Measurements from ENCODE around the gene SLC16A7.
"Not testable (repeated sequence)": the region's sequence is repeated elsewhere in the genome, so short reads cannot be mapped to it uniquely, and the experiment has no call there.

The SLC16A7 gene

DNA sequence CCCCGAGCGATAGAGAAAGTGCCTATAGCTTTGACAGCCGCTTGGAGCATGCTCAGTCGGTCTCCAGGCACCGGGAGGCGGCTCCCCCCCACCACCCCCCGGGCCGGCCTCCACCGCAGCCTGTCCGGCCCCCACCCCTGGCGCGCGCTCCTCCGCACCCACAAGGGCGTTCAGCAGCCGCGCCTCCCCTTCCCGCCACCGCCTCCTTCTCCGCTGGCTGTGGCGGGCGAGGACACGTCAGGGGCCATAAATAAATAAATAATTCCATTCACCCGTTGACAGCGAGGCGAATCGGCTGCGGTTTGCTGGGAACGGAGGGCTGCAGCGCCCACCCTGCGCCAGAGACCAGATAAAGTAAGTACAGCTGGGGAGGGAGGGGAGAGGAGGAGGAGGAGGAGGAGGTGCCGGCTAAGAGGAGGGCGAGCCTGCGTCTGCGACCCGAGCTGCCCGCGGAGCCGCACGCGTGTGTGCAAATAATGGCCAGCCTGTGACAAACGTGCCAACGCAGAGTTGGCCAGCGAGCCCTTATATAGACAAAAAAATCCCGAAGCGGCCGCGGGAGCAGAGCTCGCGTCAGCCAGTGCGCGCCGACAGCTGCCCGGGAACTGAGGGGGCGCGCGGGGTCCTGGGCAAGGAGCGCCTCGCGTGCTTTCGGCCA is at the start of gene SLC16A7:
TSS of gene SLC16A7 (plus strand) at position 147 of the 658 bp plus-strand sequence. CDS start 108,773 bp downstream, outside the sequence.
- DNase-seq = peak; percentile 95

DNA sequence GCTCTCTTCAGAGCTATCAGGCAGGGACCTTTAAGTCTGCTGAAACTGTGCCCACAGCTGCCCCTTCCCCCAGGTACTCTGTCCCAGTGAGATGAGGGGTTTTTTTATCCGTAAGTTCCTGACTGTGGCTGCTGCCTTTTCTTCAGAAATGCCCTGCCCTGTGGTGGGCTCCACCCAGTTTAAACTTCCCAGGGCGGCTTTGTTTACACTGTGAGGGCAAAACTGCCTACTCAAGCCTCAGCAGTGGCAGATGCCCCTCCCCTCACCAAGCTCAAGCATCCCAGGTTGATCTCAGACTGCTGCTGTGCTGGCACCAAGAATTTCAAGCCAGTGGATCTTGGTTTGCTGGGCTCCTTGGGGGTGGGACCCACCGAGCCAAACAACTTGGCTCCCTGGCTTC is 46.9 kb upstream of the SLC16A7 start:
- DNase-seq = no peak

DNA sequence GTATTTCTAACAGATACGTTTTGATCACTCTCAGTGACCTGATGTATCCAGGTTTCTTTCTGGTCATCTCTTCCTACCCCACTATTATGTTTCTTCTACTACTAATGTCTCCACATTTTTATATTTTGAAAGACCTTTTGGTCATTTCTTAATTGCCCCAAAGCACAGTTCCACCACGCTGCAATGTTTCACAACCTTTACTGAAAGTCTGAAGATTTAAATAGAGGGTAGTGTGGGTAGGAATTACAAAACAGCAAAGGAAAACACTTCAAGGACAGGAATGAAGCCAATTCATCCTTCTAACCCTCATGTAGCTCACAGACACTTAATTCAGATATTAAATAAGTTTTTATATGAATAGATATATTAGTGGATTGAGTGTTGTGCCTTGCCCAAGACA is 36.1 kb upstream of the SLC16A7 start:
- no peak for DNase-seq

DNA sequence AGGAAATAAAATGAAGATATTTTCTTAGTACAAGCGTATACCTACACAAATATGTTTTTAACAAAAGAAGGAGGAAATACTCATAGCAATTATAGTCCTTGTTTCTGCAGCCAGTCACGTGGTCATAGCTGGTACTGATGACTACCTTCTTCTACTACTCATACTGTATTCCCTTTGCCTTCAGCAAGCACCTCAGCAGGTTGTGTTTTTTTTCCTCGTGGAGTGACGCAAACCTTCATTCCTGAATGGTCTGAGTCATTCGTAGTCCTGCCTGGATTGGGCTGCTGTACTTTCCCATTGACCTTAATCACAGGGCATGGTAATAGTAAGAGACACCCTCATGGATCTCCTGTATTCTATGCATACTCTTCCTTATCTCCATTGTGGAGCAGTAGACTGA is 25.7 kb upstream of the SLC16A7 start:
- DNase-seq = no peak

DNA sequence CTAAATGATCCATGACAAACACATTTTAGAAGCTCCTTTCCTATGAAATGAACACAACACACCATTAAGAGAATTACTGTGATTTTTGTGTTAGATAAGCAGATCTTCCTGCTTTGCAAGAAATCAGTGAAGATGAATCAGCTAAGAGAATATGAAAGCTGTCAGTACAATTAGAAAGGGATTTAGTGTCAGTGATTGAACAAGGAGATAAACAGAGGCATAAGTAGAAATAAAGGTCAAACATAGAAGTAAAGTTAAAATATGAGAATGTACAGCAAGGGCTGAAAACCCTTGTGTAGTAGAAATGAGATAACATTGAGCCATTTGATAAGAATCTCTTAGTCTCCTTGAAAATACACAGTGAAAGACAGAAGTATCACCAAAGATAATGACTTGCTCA is 21.4 kb upstream of the SLC16A7 start:
- DNase-seq = no peak

- no peak for DNase-seq
Observed at GRCh38 chr12:59575826-59576225, 20.0 kb upstream of the SLC16A7 start.

- DNase-seq = no peak
Observed at GRCh38 chr12:59578254-59578653, 17.6 kb upstream of the SLC16A7 start.

GRCh38 chr12:59579631-59580030 is 16.2 kb upstream of the SLC16A7 start:
- DNase-seq = no peak

GRCh38 chr12:59580050-59580449 is 15.8 kb upstream of the SLC16A7 start:
- DNase-seq = no peak

GRCh38 chr12:59583003-59583712 is 12.7 kb upstream of the SLC16A7 start:
- DNase-seq = no peak

GRCh38 chr12:59587710-59588109 is 8.1 kb upstream of the SLC16A7 start:
- no peak for DNase-seq

GRCh38 chr12:59593761-59594160 is 2.1 kb upstream of the SLC16A7 start:
- no peak for DNase-seq

- DNase-seq = no peak
Observed at GRCh38 chr12:59594943-59595500, 807 bp upstream of the SLC16A7 start.

GRCh38 chr12:59595565-59595882 is 305 bp upstream of the SLC16A7 start:
- no peak for DNase-seq

GRCh38 chr12:59597385-59597781 is 1.6 kb downstream of the SLC16A7 start:
- DNase-seq = peak; percentile 79

DNA sequence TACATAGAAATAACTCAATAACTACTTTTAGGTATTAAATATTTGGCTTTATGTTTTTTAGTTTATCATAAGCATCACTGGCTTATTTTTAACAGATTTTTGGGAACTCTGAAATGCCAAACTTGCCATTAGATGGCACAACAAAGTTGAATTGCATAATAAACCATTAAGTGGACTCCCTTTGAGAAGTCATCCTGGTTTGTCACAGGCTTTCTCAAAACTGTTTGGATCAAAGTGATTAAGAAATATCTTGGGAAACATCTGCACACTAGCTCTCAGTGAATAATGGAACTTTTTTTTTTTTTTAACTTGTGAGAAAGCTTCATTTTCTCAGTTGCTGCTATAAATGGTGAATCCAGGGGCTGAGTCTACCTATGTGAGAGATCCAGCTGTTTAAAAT is 4.3 kb downstream of the SLC16A7 start:
- DNase-seq = no peak

- no peak for DNase-seq
Observed at GRCh38 chr12:59603754-59604153, 7.9 kb downstream of the SLC16A7 start.

GRCh38 chr12:59612823-59613434 is 17.1 kb downstream of the SLC16A7 start:
- DNase-seq = not testable (repeated sequence)

DNA sequence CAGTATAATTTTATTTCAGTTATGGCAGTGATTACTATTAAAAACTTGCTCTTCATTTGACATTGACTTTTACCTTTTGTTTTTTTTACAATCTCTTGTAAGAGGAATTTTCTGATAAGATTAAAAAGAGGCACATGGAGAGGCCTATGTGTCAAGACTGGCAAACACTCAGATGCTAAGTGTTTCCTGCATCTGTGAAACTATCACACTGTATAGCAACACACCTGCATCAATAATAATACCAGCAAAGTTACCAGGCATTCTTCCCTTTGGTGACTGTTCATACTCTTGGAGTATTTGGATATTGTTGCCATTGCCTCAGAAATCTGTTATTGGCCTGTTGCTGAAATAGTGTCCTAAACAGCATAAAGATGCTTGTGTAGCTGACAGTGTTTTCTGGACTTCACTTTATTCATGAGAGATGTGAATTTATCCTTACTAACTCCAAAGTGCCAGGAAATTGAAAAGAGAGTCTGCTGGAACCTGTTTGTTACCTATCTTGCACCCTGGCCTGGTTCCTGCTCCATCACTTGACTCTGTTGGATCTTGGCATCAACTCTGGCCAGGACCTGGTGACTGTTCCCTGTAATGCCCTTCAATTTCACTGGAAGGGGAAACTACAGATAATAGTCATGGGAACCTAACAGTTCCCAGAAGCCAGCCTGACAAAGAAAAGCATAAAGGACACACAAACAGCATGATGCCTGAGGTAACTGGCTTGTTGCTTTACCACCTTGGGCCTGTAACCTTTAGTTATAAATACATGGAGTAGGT is 19.8 kb downstream of the SLC16A7 start:
- no peak for DNase-seq

GRCh38 chr12:59619461-59620240 is 23.8 kb downstream of the SLC16A7 start:
- DNase-seq = no peak

GRCh38 chr12:59620326-59620725 is 24.5 kb downstream of the SLC16A7 start:
- no peak for DNase-seq

DNA sequence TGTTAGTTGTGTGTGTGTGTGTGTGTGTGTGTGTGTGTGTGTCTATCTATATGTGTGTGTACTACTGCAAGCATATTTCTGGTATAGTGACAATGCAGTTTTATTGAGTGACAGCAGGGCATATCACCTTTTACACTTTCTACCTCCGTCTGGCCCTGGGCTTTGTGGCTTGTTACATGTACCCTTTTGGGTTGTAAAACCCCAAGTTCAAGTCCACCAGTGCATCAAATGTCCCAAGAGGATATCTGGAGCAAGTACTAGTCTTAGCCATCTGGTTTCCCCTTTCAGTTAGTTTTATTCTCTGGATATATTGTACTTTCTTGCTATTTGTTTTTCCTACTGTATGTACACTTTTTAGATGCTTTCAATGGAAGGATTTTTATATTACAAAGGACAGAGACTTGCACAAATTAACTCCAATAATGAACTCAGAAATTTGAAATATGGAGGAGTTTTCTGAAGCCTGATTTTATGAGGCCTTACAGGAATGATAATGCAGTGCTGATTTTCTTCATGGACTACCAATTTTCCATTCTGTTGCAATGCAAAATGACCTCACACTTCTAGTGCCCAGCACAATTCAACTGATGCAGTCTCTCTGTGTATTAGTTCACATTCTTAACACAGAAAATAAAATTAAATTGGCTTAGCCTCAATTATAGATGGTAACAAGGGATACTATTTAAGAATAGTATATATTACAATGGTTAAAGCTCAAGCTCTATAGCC is 29.1 kb downstream of the SLC16A7 start:
- no peak for DNase-seq

Measured in femur (tissue), 1 donor.